Mesendoderm (in vitro differentiated cells): ENCODE results near the gene C2CD2L.
A peak's percentile ranks its signal among the peaks of the same experiment; 100 is the strongest.

ENCODE experiments used
- DNase-seq: peaks from one replicate; pipeline ENCODE4 v3.0.0; 2013
- H2AK5ac ChIP-seq: 2 replicates; pipeline ENCODE4 v1.6.1; 2013; ENCODE audit warnings: low read length, inconsistent platforms
- H2BK120ac ChIP-seq: 2 replicates; pipeline ENCODE4 v1.6.1; 2013; ENCODE audit warnings: low read depth, mild to moderate bottlenecking, low read length, moderate library complexity, mixed read lengths
- H2BK15ac ChIP-seq: replicated peaks from 2 replicates; pipeline ENCODE4 v1.6.1; 2013; ENCODE audit warnings: low read depth, mild to moderate bottlenecking, moderate library complexity
- H2BK5ac ChIP-seq: 2 replicates; pipeline ENCODE4 v1.6.1; 2013; ENCODE audit warnings: low read length, inconsistent platforms
- H3K18ac ChIP-seq: 2 replicates; pipeline ENCODE4 v1.6.1; 2013; ENCODE audit warnings: mild to moderate bottlenecking, low read length, mixed read lengths
- H3K23ac ChIP-seq: one replicate; pipeline ENCODE4 v1.6.1; 2013; ENCODE audit warnings: low read length
- H3K27ac ChIP-seq: 2 replicates; pipeline ENCODE4 v1.5.1; 2013; ENCODE audit warnings: low read depth, mild to moderate bottlenecking, inconsistent platforms, low read length, moderate library complexity
- H3K27me3 ChIP-seq: 2 replicates; pipeline ENCODE4 v1.6.1; 2013; ENCODE audit warnings: low read length, control low read depth, mild to moderate bottlenecking, inconsistent platforms; ENCODE audit not compliant: insufficient read depth, poor library complexity
- H3K36me3 ChIP-seq: 2 replicates; pipeline ENCODE4 v1.6.1; 2013; ENCODE audit warnings: low read length, inconsistent platforms; ENCODE audit not compliant: control insufficient read depth, insufficient read depth
- H3K4ac ChIP-seq: one replicate; pipeline ENCODE4 v1.6.1; 2013; ENCODE audit warnings: low read depth, mild to moderate bottlenecking, low read length, moderate library complexity
- H3K4me1 ChIP-seq: 2 replicates; pipeline ENCODE4 v1.6.1; 2013; ENCODE audit warnings: low read depth, low read length, inconsistent platforms; ENCODE audit not compliant: control insufficient read depth
- H3K4me2 ChIP-seq: 2 replicates; pipeline ENCODE4 v1.6.1; 2013; ENCODE audit warnings: low read length
- H3K4me3 ChIP-seq: 2 replicates; pipeline ENCODE4 v1.5.1; 2013; ENCODE audit warnings: mild to moderate bottlenecking, low read length
- H3K56ac ChIP-seq: one replicate; pipeline ENCODE4 v1.6.1; 2013; ENCODE audit warnings: low read length
- H3K79me1 ChIP-seq: 2 replicates; pipeline ENCODE4 v1.6.1; 2013; ENCODE audit warnings: low read length, inconsistent platforms
- H3K79me2 ChIP-seq: 2 replicates; pipeline ENCODE4 v1.6.1; 2013; ENCODE audit warnings: mild to moderate bottlenecking, low read length; ENCODE audit not compliant: control insufficient read depth, insufficient read depth
- H3K9ac ChIP-seq: 2 replicates; pipeline ENCODE4 v1.6.1; 2013; ENCODE audit warnings: low read length, inconsistent platforms
- H4K5ac ChIP-seq: one replicate; pipeline ENCODE4 v1.6.1; 2013; ENCODE audit warnings: low read length
- H4K8ac ChIP-seq: one replicate; pipeline ENCODE4 v1.6.1; 2013; ENCODE audit warnings: low read depth, mild to moderate bottlenecking, control low read depth, low read length, moderate library complexity
- WGBS: extraction: QIAGEN DNeasy Blood & Tissue Kit; methylation state at CpG from one replicate; pipeline ENCODE4 v1.1.7; 2013; ENCODE audit warnings: low lambda C conversion rate, missing lambda C conversion rate; ENCODE audit not compliant: insufficient coverage; ENCODE audit errors: extremely low coverage; 5-methylcytosine and 5-hydroxymethylcytosine counted together

The C2CD2L gene

GRCh38 chr11:119095066-119095880, 11.9 kb upstream of the C2CD2L start:
- peak overlapping the region; percentile 41 for H3K4me2 ChIP-seq
- H3K27ac ChIP-seq, result peak overlapping the region; percentile 85
- no peak overlapping the region for H4K8ac ChIP-seq
- peak overlapping the region; percentile 99 for H3K4me3 ChIP-seq
- peak overlapping the region; percentile 81 for H2BK5ac ChIP-seq
- no peak overlapping the region for H2BK120ac ChIP-seq
- no peak overlapping the region for H3K23ac ChIP-seq
- no peaks in the 10 kb centered on the region for H3K27me3 ChIP-seq
- H2BK15ac ChIP-seq, result no peak overlapping the region
- H3K79me2 ChIP-seq, result peaks cover 29% of the 10 kb centered on the region
- peak overlapping the region; percentile 93 for H2AK5ac ChIP-seq
- peak; percentile 100 for DNase-seq
- no CpG with 5 or more reads among the region's 79 CpGs for WGBS
- H3K4ac ChIP-seq, result peak overlapping the region; percentile 41
- peak overlapping the region; percentile 100 for H3K56ac ChIP-seq
- H4K5ac ChIP-seq, result no peak overlapping the region
- peak overlapping the region; percentile 93 for H3K18ac ChIP-seq
- H3K4me1 ChIP-seq, result peaks cover 4% of the 10 kb centered on the region
- peaks cover 12% of the 10 kb centered on the region for H3K79me1 ChIP-seq
- peaks cover 10% of the 10 kb centered on the region for H3K36me3 ChIP-seq
- H3K9ac ChIP-seq, result peak overlapping the region; percentile 100

GRCh38 chr11:119099711-119100110, 7.4 kb upstream of the C2CD2L start:
- Histone ChIP-seq H3K4me3 (no peak overlapping the region), H3K27ac (no peak overlapping the region), H2BK5ac (no peak overlapping the region), H3K23ac (no peak overlapping the region), H3K18ac (no peak overlapping the region), H3K9ac (no peak overlapping the region), H3K79me1 (peaks cover 5% of the 10 kb centered on the region), H3K4me1 (peaks cover 5% of the 10 kb centered on the region), H2AK5ac (no peak overlapping the region), H3K36me3 (peaks cover 4% of the 10 kb centered on the region), H3K4ac (no peak overlapping the region), H4K5ac (no peak overlapping the region), H3K79me2 (peaks cover 11% of the 10 kb centered on the region), H2BK120ac (no peak overlapping the region), H3K4me2 (no peak overlapping the region), H3K56ac (no peak overlapping the region), H3K27me3 (no peaks in the 10 kb centered on the region), H4K8ac (no peak overlapping the region), H2BK15ac (no peak overlapping the region)
- WGBS, result no CpG with 5 or more reads among the region's 6 CpGs
- DNase-seq, result no peak

- Histone ChIP-seq H3K9ac (peak overlapping the region; percentile 94), H3K4ac (no peak overlapping the region), H4K8ac (no peak overlapping the region), H3K79me2 (peaks cover 6% of the 10 kb centered on the region), H3K18ac (no peak overlapping the region), H3K4me2 (peak overlapping the region; percentile 58), H3K27me3 (no peaks in the 10 kb centered on the region), H3K56ac (peak overlapping the region; percentile 97), H3K4me1 (peaks cover 5% of the 10 kb centered on the region), H3K23ac (peak overlapping the region; percentile 73), H3K36me3 (peaks cover 4% of the 10 kb centered on the region), H2AK5ac (peak overlapping the region; percentile 82), H2BK120ac (no peak overlapping the region), H3K27ac (no peak overlapping the region), H2BK15ac (no peak overlapping the region), H3K4me3 (peak overlapping the region; percentile 84), H2BK5ac (no peak overlapping the region), H3K79me1 (peaks cover 5% of the 10 kb centered on the region), H4K5ac (no peak overlapping the region)
- WGBS, result no CpG with 5 or more reads among the region's 11 CpGs
- peak; percentile 64 for DNase-seq
Measured at GRCh38 chr11:119100246-119100970, 6.7 kb upstream of the C2CD2L start.

- Histone ChIP-seq H3K56ac (peak overlapping the region; percentile 97), H3K79me2 (peaks cover 6% of the 10 kb centered on the region), H2AK5ac (peak overlapping the region; percentile 82), H4K8ac (no peak overlapping the region), H3K79me1 (peaks cover 5% of the 10 kb centered on the region), H3K9ac (peak overlapping the region; percentile 94), H3K27ac (peak overlapping the region; percentile 78), H3K23ac (peak overlapping the region; percentile 73), H3K4ac (peak overlapping the region; percentile 50), H2BK120ac (no peak overlapping the region), H4K5ac (no peak overlapping the region), H3K4me3 (peak overlapping the region; percentile 84), H3K27me3 (no peaks in the 10 kb centered on the region), H2BK15ac (no peak overlapping the region), H3K4me2 (peak overlapping the region; percentile 58), H3K36me3 (peaks cover 4% of the 10 kb centered on the region), H3K18ac (peak overlapping the region; percentile 75), H2BK5ac (no peak overlapping the region), H3K4me1 (peaks cover 5% of the 10 kb centered on the region)
- WGBS, result no CpG with 5 or more reads among the region's 29 CpGs
- no peak for DNase-seq
Measured at GRCh38 chr11:119100994-119101758, 6.0 kb upstream of the C2CD2L start.

GRCh38 chr11:119101759-119102423, 5.3 kb upstream of the C2CD2L start, which contains the start of gene DPAGT1:
DPAGT1 (minus strand) TSS chr11:119101853; CDS start chr11:119101655, 198 bp downstream.
- Histone ChIP-seq H3K79me2 (peaks cover 6% of the 10 kb centered on the region), H4K5ac (peak within 1 kb of the TSS; percentile 96), H2AK5ac (peak within 1 kb of the TSS; percentile 82), H3K79me1 (peaks cover 5% of the 10 kb centered on the region), H3K4ac (peak within 1 kb of the TSS; percentile 50), H3K4me2 (peak within 1 kb of the TSS; percentile 77), H3K18ac (peak within 1 kb of the TSS; percentile 83), H2BK120ac (no peak within 1 kb of the TSS), H3K4me3 (peak within 1 kb of the TSS; percentile 84), H3K27ac (peak within 1 kb of the TSS; percentile 78), H3K36me3 (peaks cover 3% of the 10 kb centered on the region), H2BK15ac (no peak within 1 kb of the TSS), H4K8ac (no peak within 1 kb of the TSS), H3K4me1 (peaks cover 10% of the 10 kb centered on the region), H2BK5ac (peak within 1 kb of the TSS; percentile 89), H3K23ac (peak within 1 kb of the TSS; percentile 98), H3K27me3 (no peaks in the 10 kb centered on the region), H3K9ac (peak within 1 kb of the TSS; percentile 94), H3K56ac (peak within 1 kb of the TSS; percentile 97)
- WGBS, result no CpG with 5 or more reads among the region's 32 CpGs
- peak; percentile 100 for DNase-seq
